ENCODE data around the gene MICU1. TPM values are rescaled to one million over a fixed set of nuclear protein-coding genes. Genes with fewer than 3 reads are reported as not detected.
"Not testable (repeated sequence)": the region's sequence is repeated elsewhere in the genome, so short reads cannot be mapped to it uniquely, and the experiment has no call there.

The MICU1 gene
- total RNA-seq, 6 experiments from 2014 or later = 54.7 to 62.7 (median 59.8) TPM

- Mint-ChIP-seq H3K27me3 (ENCODE audit: insufficient read depth) (no peaks in the 10 kb centered on the region), H3K27ac (no peak overlapping the region)
- no peak for TF ChIP-seq CTCF (IDR thresholded peaks at IDR 0.05)
Observed at GRCh38 chr10:72388062-72388461, 237.8 kb downstream of the MICU1 start.

GRCh38 chr10:72386916-72387586 is 238.8 kb downstream of the MICU1 start:
- Mint-ChIP-seq H3K27ac (no peak overlapping the region), H3K36me3 (ENCODE audit: low read depth) (no peaks in the 10 kb centered on the region), H3K4me1 (ENCODE audit: low read depth) (peaks cover 12% of the 10 kb centered on the region; the same call in 1 of the 2 replicates), H3K27me3 (ENCODE audit: insufficient read depth) (no peaks in the 10 kb centered on the region), H3K9me3 (no peaks in the 10 kb centered on the region), H3K4me3 (no peak overlapping the region)
- no peak for DNase-seq
- no peak for TF ChIP-seq CTCF (IDR thresholded peaks at IDR 0.05)

More at GRCh38 chr10:72388062-72388461, 237.8 kb downstream of the MICU1 start:
- H3K4me3 Mint-ChIP-seq = no peak overlapping the region
- DNase-seq = no peak
- H3K9me3 Mint-ChIP-seq = no peaks in the 10 kb centered on the region
- peaks cover 11% of the 10 kb centered on the region; the same call in 1 of the 2 replicates for H3K4me1 Mint-ChIP-seq (ENCODE audit: low read depth)
- 0 out of 2 replicates have a peak, but pooled peaks cover under 1% of the 10 kb centered on the region for H3K36me3 Mint-ChIP-seq (ENCODE audit: low read depth)

GRCh38 chr10:72385724-72386123 is 240.2 kb downstream of the MICU1 start:
- TF ChIP-seq CTCF (IDR thresholded peaks at IDR 0.05) = no peak
- Mint-ChIP-seq H3K36me3 (ENCODE audit: low read depth) (no peaks in the 10 kb centered on the region), H3K27me3 (ENCODE audit: insufficient read depth) (no peaks in the 10 kb centered on the region), H3K4me1 (ENCODE audit: low read depth) (peaks cover 12% of the 10 kb centered on the region; the same call in 1 of the 2 replicates), H3K27ac (no peak overlapping the region), H3K9me3 (no peaks in the 10 kb centered on the region), H3K4me3 (no peak overlapping the region)
- no peak for DNase-seq

- H3K4me1 Mint-ChIP-seq (ENCODE audit: low read depth) = peaks cover 12% of the 10 kb centered on the region; the same call in 1 of the 2 replicates
- not testable (repeated sequence) for H3K36me3 Mint-ChIP-seq (ENCODE audit: low read depth); H3K27me3 Mint-ChIP-seq (ENCODE audit: insufficient read depth); H3K9me3 Mint-ChIP-seq; DNase-seq; H3K27ac Mint-ChIP-seq; H3K4me3 Mint-ChIP-seq
Observed at GRCh38 chr10:72384982-72385381, 240.9 kb downstream of the MICU1 start.

GRCh38 chr10:72379776-72380175 is 246.1 kb downstream of the MICU1 start:
- Mint-ChIP-seq H3K36me3 (ENCODE audit: low read depth) (no peaks in the 10 kb centered on the region), H3K4me1 (ENCODE audit: low read depth) (peaks cover 24% of the 10 kb centered on the region), H3K27ac (no peak overlapping the region), H3K27me3 (ENCODE audit: insufficient read depth) (no peaks in the 10 kb centered on the region; the same call in none of the 2 replicates), H3K4me3 (no peak overlapping the region), H3K9me3 (no peaks in the 10 kb centered on the region)
- DNase-seq = no peak
- TF ChIP-seq CTCF (IDR thresholded peaks at IDR 0.05) = no peak

GRCh38 chr10:72379062-72379461 is 246.8 kb downstream of the MICU1 start:
- no peak for TF ChIP-seq CTCF (IDR thresholded peaks at IDR 0.05)
- DNase-seq = no peak
- H3K4me3 Mint-ChIP-seq = no peak overlapping the region
- no peaks in the 10 kb centered on the region for H3K36me3 Mint-ChIP-seq (ENCODE audit: low read depth)
- no peaks in the 10 kb centered on the region for H3K9me3 Mint-ChIP-seq
- H3K4me1 Mint-ChIP-seq (ENCODE audit: low read depth) = peaks cover 19% of the 10 kb centered on the region
- H3K27ac Mint-ChIP-seq = no peak overlapping the region
- no peaks in the 10 kb centered on the region; the same call in none of the 2 replicates for H3K27me3 Mint-ChIP-seq (ENCODE audit: insufficient read depth)
